Ecto neural progenitor cell (in vitro differentiated cells): ENCODE measurements around the gene NOXO1.
A peak's percentile ranks its signal among the peaks of the same experiment; 100 is the strongest.

Source experiments
- DNase-seq: peaks from one replicate; pipeline ENCODE4 v3.0.0-alpha.2; 2018; ENCODE audit warnings: low spot score

NOXO1 gene

GRCh38 chr16:1979271-1980029 lies 1.8 kb downstream of the NOXO1 start:
- DNase-seq, result peak; percentile 64

DNA sequence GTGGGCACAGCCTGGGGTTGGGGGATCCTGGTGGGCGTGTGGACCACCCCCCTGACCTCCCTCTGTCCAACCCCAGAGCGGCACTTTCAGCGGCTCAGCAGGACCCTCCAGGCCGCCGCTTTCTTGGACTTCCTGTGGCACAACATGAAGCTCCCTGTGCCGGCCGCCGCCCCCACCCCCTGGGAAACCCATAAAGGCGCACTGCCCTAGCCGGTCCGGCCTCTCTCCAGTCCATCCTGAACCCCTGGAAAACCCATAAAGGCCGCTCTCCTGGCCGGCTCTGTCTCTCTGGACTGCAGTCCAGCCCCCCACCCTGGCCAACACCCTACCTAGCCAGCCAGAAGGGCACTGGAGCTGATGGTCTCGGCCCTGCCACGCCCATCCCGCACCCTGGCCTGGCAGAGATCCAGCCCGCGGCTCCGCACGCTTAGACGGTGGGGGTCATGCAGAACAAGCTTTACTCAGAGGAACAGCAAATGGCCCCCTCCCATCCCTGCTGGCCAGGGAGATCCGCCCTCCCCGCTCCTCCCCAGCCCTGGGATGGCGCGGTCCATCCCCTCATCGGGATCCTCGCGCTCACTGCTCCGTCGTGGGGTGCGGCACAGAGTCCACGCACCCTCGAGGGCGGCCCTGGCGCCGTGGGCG lies 2.7 kb downstream of the NOXO1 start:
- DNase-seq, result no peak

DNA sequence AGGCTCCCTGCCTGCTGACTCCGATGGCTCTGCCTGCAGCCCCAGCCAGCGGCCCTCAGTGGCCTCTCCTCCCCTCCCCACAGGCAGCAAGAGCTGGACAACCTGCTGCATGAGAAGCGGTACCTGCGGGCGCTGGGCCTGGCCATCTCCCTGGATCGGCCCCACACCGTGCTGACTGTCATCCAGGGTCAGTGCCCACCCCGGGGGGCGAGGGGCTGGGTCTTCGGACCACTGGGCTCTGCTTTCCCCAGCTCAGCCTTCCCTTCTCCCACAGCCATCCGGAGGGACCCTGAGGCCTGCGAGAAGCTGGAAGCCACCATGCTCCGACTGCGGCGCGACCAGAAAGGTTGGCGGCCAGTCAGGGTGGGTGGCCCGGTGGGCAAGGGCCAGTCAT lies 3.4 kb downstream of the NOXO1 start:
- DNase-seq, result no peak

GRCh38 chr16:1976951-1977874 lies 4.1 kb downstream of the NOXO1 start:
- DNase-seq, result no peak

DNA sequence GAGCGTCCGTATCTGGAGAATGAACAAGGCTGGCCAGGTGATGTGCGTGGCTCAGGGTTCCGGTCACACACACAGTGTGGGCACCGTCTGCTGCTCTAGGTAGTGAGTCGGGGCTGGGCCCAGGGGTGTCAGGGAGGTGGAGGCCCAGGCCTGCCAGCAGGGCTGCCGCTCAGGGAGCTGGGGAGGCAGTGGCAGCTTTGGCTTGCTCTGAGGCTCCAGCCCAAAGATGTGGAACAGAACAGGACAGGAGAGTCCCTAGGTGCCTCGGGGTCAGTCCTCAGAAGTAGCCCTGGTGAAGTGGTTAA lies 5.1 kb downstream of the NOXO1 start:
- no peak for DNase-seq

GRCh38 chr16:1975432-1976215 lies 5.6 kb downstream of the NOXO1 start:
- DNase-seq, result no peak

DNA sequence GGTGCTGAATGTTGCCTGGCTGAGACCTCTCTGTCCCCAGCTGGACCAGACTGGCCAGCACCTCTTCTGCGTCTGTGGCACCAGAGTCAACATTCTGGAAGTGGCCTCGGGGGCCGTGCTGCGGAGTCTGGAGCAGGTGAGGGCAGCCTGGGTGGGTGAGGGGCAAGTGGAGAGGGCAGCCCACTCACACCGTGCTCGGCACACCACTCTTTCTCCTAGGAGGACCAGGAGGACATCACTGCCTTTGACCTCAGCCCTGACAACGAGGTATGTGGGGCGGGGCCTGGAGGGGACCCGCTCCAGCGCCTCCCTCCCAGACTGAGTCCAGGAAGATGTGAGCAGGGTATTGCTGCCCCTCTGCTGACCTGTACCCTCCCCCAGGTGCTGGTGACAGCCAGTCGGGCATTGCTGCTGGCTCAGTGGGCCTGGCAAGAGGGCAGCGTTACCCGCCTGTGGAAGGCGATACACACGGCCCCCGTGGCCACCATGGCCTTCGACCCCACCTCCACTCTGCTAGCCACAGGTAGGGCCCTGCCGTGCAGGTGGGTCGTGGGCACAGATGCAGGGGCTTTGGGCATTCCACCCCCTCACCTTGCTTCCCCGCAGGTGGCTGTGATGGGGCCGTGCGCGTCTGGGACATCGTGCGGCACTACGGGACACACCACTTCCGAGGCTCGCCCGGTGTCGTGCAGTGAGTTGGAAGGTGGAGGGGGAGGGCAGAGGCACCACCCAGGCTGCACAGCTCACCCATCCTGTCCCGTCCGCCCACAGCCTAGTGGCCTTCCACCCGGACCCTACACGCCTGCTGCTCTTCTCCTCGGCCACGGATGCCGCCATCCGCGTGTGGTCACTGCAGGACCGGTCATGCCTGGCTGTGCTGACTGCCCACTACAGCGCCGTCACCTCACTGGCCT lies 6.9 kb downstream of the NOXO1 start:
- no peak for DNase-seq

- DNase-seq, result no peak
These were observed 7.7 kb downstream of the NOXO1 start for GRCh38 chr16:1973461-1974156.

- no peak for DNase-seq
These were observed 8.8 kb downstream of the NOXO1 start for GRCh38 chr16:1972490-1972877.

- peak; percentile 96 for DNase-seq
These were observed 9.3 kb downstream of the NOXO1 start, which contains the start of gene TBL3 for GRCh38 chr16:1971796-1972489. TSS of gene TBL3 (plus strand) at chr16:1972053. CDS start at chr16:1972165, 112 bp downstream.

GRCh38 chr16:1968146-1968953 lies 12.9 kb downstream of the NOXO1 start:
- DNase-seq, result no peak

DNA sequence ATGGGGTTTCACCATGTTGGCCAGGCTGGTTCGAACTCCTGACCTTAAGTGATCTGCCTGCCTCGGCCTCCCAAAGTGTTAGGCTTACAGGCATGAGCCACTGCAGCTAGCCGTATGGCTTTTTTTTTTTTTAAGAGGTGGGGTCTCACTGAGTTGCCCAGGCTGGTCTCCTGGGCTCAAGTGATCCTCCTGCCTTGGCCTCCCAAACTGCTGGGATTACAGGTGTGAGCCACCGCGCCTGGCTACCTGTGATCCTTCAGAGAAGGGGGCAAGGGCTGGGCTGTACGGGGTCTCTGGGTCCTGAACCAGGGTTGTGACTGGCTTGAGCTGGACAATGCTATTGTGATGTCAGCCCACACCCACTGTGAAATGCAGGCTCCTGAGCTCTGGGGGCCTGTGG lies 14.8 kb downstream of the NOXO1 start, which contains the start of gene RNF151:
Gene RNF151, plus strand, starts transcription at position 397 of the 400 bp plus-strand sequence. CDS start 26 bp downstream, outside the sequence.
- no peak for DNase-seq

DNA sequence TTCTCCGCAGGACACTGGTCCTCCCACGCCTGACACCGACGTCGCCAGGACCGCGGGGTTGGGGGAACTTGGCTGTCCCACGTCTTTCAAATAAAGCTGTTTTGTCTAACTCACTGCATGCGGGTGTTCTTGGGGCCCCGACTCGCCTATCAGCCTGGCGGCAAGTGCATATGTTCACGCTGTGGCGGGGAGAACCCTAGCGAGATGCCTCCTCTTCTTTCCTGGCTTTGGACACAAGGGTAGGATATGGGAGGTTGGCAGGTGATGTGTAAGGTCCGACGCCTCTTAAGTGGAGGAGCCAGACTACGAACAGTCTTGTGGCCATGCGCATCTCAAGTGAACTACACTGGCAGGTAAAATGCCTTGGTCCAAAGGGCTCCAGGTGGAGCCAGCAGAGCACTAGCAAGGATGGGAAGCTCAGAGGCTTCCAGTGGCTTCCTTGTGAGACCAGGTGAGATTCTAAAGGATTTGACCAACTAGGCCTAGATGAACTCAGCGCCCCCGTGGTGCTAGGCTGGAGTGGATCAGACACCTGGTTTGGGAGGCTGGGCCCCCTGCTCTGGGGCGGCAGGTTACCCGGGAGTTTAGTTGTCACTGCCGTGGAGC lies 15.8 kb downstream of the NOXO1 start:
- no peak for DNase-seq

- peak; percentile 99 for DNase-seq
These were observed 16.5 kb downstream of the NOXO1 start, which contains the start of gene RPS2 for GRCh38 chr16:1964506-1965395. TSS of gene RPS2 (minus strand) at chr16:1964826. CDS start at chr16:1964625, 201 bp downstream.

- no peak for DNase-seq
These were observed 17.3 kb downstream of the NOXO1 start for GRCh38 chr16:1963806-1964505.
